GM18520 (cell line): ENCODE results near the gene KAZN.
"Not testable (repeated sequence)": the region's sequence is repeated elsewhere in the genome, so short reads cannot be mapped to it uniquely, and the experiment has no call there.

Experiments
- ATAC-seq: cut with Tn5 transposase; IDR thresholded peaks from one replicate; pipeline ENCODE4 v1.9.1; 2021; ENCODE audit not compliant: unreplicated experiment

The KAZN gene

GRCh38 chr1:14598498-14599182 lies at the start of gene KAZN:
TSS of gene KAZN (plus strand) at chr1:14598685.
- ATAC-seq: no peak

GRCh38 chr1:14549897-14550620 lies 48.4 kb upstream of the KAZN start:
- ATAC-seq: no peak

- ATAC-seq: no peak
Observed at GRCh38 chr1:14551386-14551785, 47.1 kb upstream of the KAZN start.

DNA sequence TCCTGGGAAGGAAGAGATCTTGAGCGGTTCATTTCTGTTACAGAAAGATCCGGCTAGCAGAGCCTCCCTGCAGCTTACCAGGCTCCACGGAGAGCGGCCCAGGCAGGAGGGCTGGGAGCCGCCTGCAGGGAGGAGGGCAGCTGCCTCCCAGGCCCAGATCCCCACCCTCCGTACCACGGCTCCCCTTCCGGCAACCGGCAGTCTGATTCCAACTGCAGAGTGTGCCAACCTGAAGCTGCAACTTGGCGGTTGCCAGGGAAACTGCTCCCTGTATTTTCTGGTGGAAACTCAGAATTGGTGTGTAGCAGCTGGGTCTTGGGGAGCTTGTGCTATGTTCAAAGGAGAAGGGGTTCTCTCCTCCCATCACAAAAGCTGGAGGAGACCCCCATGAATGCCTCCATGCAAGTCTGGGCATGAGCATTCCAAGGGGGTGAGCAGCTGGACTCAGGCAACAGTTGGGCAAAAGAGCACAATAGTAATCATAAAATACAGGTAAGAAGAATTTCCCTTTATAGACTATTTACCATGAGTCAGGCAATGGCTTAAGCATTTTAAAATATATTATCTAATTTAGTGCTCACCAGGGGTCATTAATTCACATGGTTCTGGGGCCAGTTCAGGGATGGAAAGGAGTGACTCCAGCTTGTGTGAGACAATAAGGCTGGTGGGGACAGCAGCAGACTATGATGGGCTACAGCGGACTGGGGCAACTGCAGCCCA lies 46.1 kb upstream of the KAZN start:
- no peak for ATAC-seq

DNA sequence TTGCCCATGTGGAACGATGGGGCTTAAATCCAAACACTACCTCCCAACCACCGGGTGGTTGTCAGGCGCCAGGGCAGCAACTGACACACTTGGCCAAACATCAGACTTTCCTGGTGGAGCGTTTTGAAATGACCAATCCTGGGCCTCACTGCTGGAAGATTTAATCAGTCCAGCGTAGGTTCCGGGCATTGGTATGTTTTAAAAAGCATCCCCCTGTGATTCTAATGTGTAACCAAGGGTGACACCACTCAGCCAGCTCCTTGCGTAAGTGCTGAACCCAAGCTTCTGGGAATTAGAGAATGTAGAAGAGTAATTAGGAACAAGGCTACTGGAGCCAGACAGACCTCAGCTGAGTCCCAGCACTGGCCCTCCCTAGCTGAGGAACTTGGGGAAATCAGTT lies 44.8 kb upstream of the KAZN start:
- ATAC-seq: no peak

- no peak for ATAC-seq
Observed at GRCh38 chr1:14555091-14555490, 43.4 kb upstream of the KAZN start.

- no peak for ATAC-seq
Observed at GRCh38 chr1:14561014-14561693, 37.3 kb upstream of the KAZN start.

- no peak for ATAC-seq
Observed at GRCh38 chr1:14565090-14565489, 33.4 kb upstream of the KAZN start.

- ATAC-seq: no peak
Observed at GRCh38 chr1:14567056-14567455, 31.4 kb upstream of the KAZN start.

- no peak for ATAC-seq
Observed at GRCh38 chr1:14567903-14568302, 30.6 kb upstream of the KAZN start.

DNA sequence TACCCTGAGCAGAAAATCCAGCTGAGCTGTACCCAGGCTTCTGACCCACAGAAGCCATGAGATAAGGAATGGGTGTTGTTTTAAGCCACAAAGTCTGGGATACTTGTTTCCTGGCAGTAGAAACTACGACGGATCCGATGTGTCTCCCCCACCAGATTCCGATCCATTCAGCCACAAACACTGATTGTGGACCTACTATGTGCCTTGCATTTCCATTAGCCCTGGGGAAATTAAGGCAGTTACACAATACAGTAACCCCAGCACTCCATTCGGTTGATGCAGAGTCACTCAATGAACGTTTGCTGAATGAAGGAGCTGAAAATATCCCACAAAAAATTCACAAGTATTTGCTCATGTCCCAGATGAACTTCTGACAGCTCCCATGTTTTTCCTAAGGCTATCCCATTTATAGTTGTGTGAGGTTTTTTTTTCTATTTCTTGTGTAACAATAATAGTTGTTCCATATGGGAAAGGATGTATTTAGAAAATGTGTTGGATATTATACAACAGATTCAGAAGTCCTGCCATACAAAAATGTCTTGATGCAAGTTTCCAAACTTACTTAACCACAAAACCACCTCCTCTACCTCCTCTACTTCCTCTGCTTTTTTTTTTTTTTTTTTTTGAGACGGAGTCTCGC lies 29.6 kb upstream of the KAZN start:
- ATAC-seq: no peak

DNA sequence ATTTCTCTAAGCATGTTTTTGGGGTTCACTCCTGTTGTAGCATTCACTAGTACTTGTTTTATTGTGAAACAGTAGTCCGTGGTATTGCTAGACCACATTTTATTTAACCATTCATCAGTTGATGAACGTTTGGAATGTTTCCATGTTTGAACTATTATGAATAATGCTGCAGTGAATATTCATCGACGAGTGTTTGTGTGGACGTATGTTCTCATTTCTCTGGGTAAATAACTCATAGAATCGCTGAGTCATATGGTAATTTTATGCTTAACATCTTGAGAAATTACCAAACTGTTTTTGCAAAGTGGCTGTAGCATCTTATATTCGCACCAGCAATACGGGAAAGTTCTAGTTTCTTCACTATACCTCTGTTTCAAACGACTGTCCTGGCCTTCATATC lies 28.0 kb upstream of the KAZN start:
- no peak for ATAC-seq

DNA sequence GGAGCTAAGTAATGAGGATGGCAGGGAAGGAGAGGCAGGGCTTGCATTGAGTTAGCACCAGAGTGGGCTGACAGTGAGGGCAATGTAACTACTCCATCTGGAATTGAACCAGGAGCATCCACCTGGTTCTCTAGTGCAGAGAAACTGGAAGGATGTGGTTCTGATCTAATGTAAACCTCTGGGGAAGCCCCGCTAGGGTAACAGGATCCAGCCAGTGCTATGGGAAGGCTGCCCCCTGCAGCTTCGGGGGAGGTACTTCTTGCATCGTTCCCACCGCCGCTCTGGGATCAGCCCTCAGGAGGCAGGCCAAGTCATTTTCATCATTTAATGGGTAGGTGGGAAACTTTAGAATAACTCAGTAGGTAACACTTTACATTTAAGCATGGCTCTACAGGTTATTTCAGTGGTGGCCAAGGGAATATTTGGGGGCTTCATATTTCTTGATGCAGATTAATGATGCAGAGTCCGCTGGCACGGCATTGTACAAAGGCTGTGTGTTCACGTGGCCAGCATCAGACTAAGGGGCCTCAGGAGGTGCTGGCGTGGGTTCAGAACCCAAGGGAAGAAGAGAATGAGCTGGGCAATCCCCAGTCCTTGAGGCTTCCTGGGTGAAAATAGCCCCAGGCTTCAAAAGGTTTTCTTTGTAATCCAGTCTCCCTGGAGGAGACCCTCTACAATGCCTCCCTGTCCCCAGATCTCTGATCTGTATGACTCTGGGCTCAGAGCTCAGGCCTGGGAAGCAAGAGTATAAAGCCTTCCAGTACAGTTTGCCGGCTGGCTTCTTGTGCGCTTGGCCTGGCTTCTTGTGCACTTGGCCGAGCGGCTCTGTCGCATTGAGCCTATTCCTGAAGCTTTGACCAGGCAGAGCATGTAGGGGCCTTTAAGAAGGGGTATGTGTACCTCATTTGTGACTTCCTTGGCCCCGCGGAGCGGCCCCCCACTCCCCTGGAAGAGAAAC lies 26.4 kb upstream of the KAZN start:
- no peak for ATAC-seq

DNA sequence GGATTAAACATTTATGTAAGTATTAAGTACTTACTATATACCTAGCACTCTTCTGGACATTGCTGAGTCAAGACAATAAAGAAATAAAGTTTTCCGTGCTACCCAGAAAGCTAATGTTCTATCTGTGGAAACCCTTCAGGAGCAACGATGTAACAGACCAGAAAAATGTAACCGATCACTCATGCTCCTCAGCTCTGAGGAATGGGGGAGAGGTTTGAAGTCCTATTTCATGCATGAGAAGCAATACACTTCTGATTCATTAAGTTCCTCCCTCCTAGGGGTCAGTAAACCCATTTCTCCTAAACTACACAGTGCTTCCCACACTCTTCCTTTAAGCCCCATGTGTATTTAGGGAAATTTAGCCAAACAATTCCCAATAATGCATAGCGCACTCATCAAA lies 25.6 kb upstream of the KAZN start:
- no peak for ATAC-seq

GRCh38 chr1:14576155-14576554 lies 22.3 kb upstream of the KAZN start:
- no peak for ATAC-seq

- no peak for ATAC-seq
Observed at GRCh38 chr1:14577261-14577660, 21.2 kb upstream of the KAZN start.

- ATAC-seq: no peak
Observed at GRCh38 chr1:14578156-14578555, 20.3 kb upstream of the KAZN start.

- not testable (repeated sequence) for ATAC-seq
Observed at GRCh38 chr1:14580295-14580694, 18.2 kb upstream of the KAZN start.

GRCh38 chr1:14580986-14581385 lies 17.5 kb upstream of the KAZN start:
- no peak for ATAC-seq

- ATAC-seq: no peak
Observed at GRCh38 chr1:14583788-14584187, 14.7 kb upstream of the KAZN start.
